Peyer's patch (tissue), 4 donors: ENCODE measurements around the gene HIVEP2. TPM values are rescaled to one million over a fixed set of nuclear protein-coding genes. Genes with fewer than 3 reads are reported as not detected.

Source experiments
- DNase-seq, 3 donors: peaks; one replicate each; pipeline ENCODE4 v3.0.0-alpha.2; 2017 to 2019
- H3K27ac ChIP-seq, 4 donors: fragments of 200-600 bp; sonication (generic); one replicate each; pipeline ENCODE4 v1.5.1; 2016 to 2019
- H3K27me3 ChIP-seq, 2 donors: fragments of 200-600 bp; sonication (generic); one replicate each; pipeline ENCODE4 v1.5.1; 2019
- H3K36me3 ChIP-seq, 3 donors: fragments of 200-600 bp; sonication (generic); one replicate each; pipeline ENCODE4 v1.5.1; 2016 to 2019
- H3K4me1 ChIP-seq, 4 donors: fragments of 200-600 bp; sonication (generic); one replicate each; pipeline ENCODE4 v1.5.1; 2016 to 2019
- H3K4me3 ChIP-seq, 4 donors: fragments of 200-600 bp; sonication (generic); 1 replicate in 3 of 4; 2 replicates in 1 of 4; pipeline ENCODE4 v1.5.1; 2016 to 2019; ENCODE audit warnings: mild to moderate bottlenecking in 1 of 4
- H3K9me3 ChIP-seq, 4 donors: fragments of 200-600 bp; sonication (generic); one replicate each; pipeline ENCODE4 v1.5.1; 2016 to 2019; ENCODE audit warnings: mild to moderate bottlenecking in 1 of 4
- POLR2A ChIP-seq, 2 donors: fragments of 450-650 bp; IDR thresholded peaks; one replicate each; pipeline ENCODE4 v1.5.1; 2017; ENCODE audit warnings: antibody characterized with exemption in 2 of 2, mild to moderate bottlenecking in 2 of 2, moderate library complexity in 2 of 2
- total RNA-seq, 4 donors: library from RNA; depleted of rRNA; stranded (reverse); fragments of >200 nt; gene quantifications; one replicate each; pipeline ENCODE4 v1.1.0, GENCODE V29; 2016
- TF ChIP-seq, protein P1 (sequence below), 6 experiments: fragments of 450-650 bp in 4 of 6; fragments of 200-600 bp in 2 of 6; sonication (generic) in 1 of 6; IDR thresholded peaks; one replicate each; pipeline ENCODE4 v1.5.1; 2017 to 2019; ENCODE audit warnings: antibody characterized with exemption in 6 of 6, mild to moderate bottlenecking in 3 of 6, moderate library complexity in 1 of 6

Gene HIVEP2
- total RNA-seq, 4 donors from 2014 or later: 14.4 to 35.5 (median 19.5) TPM

DNA sequence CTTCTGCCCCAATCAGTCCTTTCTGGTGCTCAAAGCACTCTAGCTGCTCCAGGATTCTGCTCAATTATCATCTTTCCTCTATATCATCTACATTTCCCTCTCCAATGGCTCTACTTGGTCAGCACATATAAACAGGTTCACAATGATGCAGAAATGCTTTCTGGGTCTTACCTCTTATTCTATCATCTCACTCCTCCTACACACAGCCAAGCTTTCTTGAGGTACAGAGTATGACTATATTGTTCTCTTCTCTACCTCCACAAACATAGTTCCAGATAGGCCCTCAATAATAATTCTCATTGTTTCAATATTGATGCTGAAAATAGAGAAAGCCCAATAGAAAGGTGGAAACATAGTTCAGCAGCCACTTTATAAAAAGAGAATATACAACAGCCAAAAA lies 48.2 kb downstream of the HIVEP2 start:
- H3K4me3 ChIP-seq: no peak overlapping the region
- DNase-seq: no peak
- H3K27ac ChIP-seq: no peak overlapping the region
- no peaks in the 10 kb centered on the region for H3K4me1 ChIP-seq
- H3K36me3 ChIP-seq: no peaks in the 10 kb centered on the region
- TF ChIP-seq, protein P1, sequence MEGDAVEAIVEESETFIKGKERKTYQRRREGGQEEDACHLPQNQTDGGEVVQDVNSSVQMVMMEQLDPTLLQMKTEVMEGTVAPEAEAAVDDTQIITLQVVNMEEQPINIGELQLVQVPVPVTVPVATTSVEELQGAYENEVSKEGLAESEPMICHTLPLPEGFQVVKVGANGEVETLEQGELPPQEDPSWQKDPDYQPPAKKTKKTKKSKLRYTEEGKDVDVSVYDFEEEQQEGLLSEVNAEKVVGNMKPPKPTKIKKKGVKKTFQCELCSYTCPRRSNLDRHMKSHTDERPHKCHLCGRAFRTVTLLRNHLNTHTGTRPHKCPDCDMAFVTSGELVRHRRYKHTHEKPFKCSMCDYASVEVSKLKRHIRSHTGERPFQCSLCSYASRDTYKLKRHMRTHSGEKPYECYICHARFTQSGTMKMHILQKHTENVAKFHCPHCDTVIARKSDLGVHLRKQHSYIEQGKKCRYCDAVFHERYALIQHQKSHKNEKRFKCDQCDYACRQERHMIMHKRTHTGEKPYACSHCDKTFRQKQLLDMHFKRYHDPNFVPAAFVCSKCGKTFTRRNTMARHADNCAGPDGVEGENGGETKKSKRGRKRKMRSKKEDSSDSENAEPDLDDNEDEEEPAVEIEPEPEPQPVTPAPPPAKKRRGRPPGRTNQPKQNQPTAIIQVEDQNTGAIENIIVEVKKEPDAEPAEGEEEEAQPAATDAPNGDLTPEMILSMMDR (IDR thresholded peaks at IDR 0.05): no peak
- TF ChIP-seq POLR2A (IDR thresholded peaks at IDR 0.05): no peak
- no peaks in the 10 kb centered on the region for H3K27me3 ChIP-seq
- no peaks in the 10 kb centered on the region for H3K9me3 ChIP-seq

DNA sequence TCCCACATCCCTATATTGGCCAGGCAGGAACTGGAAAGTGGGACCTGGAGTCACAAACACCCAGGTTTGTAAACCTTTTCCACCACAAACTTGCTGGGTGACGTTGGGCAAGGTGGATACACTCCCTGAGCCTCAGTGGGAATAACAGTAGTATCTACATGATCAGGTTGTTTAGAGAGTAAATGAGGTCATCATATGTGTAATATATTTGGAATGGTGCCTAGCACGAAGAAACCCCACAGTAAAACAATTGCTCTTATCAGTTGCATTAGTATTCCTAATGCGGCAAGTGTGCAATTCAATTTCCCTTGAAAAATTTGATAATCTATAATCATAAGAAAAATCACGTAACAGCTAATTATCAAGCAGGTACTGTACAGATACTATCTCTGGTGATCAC lies 51.9 kb downstream of the HIVEP2 start:
- Histone ChIP-seq H3K4me1 (no peaks in the 10 kb centered on the region), H3K27ac (no peak overlapping the region), H3K9me3 (no peaks in the 10 kb centered on the region), H3K36me3 (no peaks in the 10 kb centered on the region), H3K4me3 (no peak overlapping the region), H3K27me3 (no peaks in the 10 kb centered on the region)
- no peak for DNase-seq
- TF ChIP-seq POLR2A (IDR thresholded peaks at IDR 0.05): no peak
- TF ChIP-seq, protein P1 (IDR thresholded peaks at IDR 0.05): no peak

DNA sequence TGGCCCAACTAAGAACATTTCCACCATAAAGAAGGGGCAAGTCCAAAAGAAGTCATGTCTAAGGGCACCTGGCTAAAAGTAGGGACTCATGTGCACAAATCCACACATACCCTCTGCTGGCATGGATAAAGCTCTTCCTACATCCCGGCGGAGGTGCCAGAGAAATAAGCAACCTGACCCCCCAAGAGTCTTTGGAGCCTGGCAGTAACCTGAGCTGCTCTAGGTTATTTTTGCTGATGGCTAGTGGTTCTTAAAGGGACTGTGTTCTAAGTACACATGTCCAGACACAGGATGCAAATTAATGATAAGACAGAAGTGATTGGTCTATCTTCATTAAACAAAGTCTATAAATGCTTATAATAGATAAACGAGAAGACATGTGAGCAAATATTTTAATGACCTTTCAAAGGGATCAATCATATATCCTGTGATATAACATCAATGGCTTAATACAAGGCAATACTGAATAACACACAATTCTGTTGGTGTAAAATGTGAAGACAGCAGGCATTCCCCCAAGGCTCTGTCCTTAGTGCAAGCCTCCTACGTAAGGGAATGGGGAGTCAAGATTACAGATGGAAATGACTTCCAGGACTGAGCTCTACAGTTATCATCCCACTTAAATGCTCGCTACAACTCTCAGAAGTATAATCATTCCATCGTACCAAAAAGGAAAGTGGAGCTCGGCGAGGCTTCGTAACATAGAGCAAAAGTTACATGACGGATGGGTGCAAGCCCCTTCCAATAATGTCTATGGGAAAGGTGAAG lies 52.5 kb downstream of the HIVEP2 start:
- no peak for DNase-seq
- H3K27ac ChIP-seq: no peak overlapping the region
- no peaks in the 10 kb centered on the region for H3K36me3 ChIP-seq
- H3K27me3 ChIP-seq: no peaks in the 10 kb centered on the region
- no peak overlapping the region for H3K4me3 ChIP-seq
- H3K4me1 ChIP-seq: no peaks in the 10 kb centered on the region
- TF ChIP-seq, protein P1 (IDR thresholded peaks at IDR 0.05): no peak
- TF ChIP-seq POLR2A (IDR thresholded peaks at IDR 0.05): no peak
- no peaks in the 10 kb centered on the region for H3K9me3 ChIP-seq

DNA sequence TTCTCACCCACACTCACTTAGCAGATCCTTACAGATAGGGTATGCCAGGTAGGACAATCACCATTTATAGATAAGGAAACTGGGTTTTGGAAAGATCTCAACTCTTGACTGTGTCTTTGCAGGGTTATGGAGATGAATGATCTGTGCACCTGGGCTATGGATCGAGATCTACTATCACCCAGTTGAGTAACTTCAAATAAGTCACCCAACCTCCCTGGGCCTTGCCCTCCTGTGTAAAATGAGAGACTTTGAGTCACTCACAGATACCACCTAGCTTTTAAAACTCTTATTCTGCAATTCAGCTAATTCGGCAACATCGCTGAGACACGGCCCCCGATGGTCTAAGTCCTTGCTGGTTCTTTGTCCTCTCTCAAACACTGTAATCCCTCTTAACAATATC lies 53.5 kb downstream of the HIVEP2 start:
- H3K27me3 ChIP-seq: no peaks in the 10 kb centered on the region
- no peak for DNase-seq
- H3K27ac ChIP-seq: no peak overlapping the region
- no peaks in the 10 kb centered on the region for H3K36me3 ChIP-seq
- H3K4me3 ChIP-seq: no peak overlapping the region
- TF ChIP-seq POLR2A (IDR thresholded peaks at IDR 0.05): no peak
- TF ChIP-seq, protein P1 (IDR thresholded peaks at IDR 0.05): no peak
- H3K9me3 ChIP-seq: no peaks in the 10 kb centered on the region
- peaks cover 0 to 4% (median 1%) of the 10 kb centered on the region in 4 donors for H3K4me1 ChIP-seq

DNA sequence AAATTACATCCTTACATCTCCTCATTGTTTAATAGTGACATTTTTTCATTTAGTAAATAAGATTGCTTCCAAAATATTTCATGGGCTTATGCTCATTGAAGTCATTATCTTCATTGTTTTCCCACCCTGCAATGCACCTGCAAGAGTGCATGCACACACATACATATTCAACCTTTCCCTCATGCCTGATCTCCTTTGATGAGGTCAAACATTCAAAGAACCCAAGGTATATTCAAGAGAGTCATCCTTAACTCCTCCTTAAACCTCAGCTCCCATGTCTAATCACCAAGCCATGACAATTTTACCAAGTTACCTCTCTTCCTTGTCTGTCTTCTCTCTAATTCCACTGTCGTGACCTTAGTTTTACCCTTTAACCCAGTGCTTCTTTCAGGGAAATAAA lies 56.5 kb downstream of the HIVEP2 start:
- no peaks in the 10 kb centered on the region for H3K36me3 ChIP-seq
- H3K27ac ChIP-seq: no peak overlapping the region
- no peak overlapping the region for H3K4me3 ChIP-seq
- peaks cover 0 to 23% (median 10%) of the 10 kb centered on the region in 4 donors for H3K4me1 ChIP-seq
- H3K9me3 ChIP-seq: no peaks in the 10 kb centered on the region
- no peak for DNase-seq
- TF ChIP-seq, protein P1 (IDR thresholded peaks at IDR 0.05): no peak
- TF ChIP-seq POLR2A (IDR thresholded peaks at IDR 0.05): no peak
- H3K27me3 ChIP-seq: no peaks in the 10 kb centered on the region
